ENCODE data around the gene DOK6. TPM values are rescaled to one million over a fixed set of nuclear protein-coding genes. Genes with fewer than 3 reads are reported as not detected.

DOK6 gene
- total and polyA plus RNA-seq, 10 of the 15 experiments (the other 5 are each of a cell fraction or from before 2014, with no cell fraction given) = 0.01 to 0.09 (median 0.04) TPM; not detected in 4

- 72% methylated on average over 4 of the region's 4 CpGs for WGBS (ENCODE audit: insufficient coverage, insufficient replicate concordance, low lambda C conversion rate, missing lambda C conversion rate)
- ChIA-PET RAD21 (ENCODE audit: unreplicated experiment) (no interaction called here), SMC1A (ENCODE audit: uncharacterized antibody, unreplicated experiment) (no interaction called here), CTCF (interaction anchor here (1.0 to 1.5 kb wide), 2 partner anchors 13 to 18 kb away, joined by 3 read pairs; no protein-coding TSS in a partner anchor), POLR2A (no interaction called here)
- no peak for TF ChIP-seq CREB1 (IDR thresholded peaks at IDR 0.05; ENCODE audit: low read depth)
- TF ChIP-seq MYC (IDR thresholded peaks at IDR 0.05; ENCODE audit: insufficient read depth, insufficient read length, insufficient replicate concordance, low read length, severe bottlenecking) = no peak
- TF ChIP-seq TARDBP (IDR thresholded peaks at IDR 0.05; ENCODE audit: borderline replicate concordance) = no peak
- TF ChIP-seq, protein P1, sequence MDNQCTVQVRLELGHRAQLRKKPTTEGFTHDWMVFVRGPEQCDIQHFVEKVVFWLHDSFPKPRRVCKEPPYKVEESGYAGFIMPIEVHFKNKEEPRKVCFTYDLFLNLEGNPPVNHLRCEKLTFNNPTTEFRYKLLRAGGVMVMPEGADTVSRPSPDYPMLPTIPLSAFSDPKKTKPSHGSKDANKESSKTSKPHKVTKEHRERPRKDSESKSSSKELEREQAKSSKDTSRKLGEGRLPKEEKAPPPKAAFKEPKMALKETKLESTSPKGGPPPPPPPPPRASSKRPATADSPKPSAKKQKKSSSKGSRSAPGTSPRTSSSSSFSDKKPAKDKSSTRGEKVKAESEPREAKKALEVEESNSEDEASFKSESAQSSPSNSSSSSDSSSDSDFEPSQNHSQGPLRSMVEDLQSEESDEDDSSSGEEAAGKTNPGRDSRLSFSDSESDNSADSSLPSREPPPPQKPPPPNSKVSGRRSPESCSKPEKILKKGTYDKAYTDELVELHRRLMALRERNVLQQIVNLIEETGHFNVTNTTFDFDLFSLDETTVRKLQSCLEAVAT (IDR thresholded peaks at IDR 0.05) = no peak
- TF ChIP-seq ASH2L (IDR thresholded peaks at IDR 0.05; ENCODE audit: borderline replicate concordance, low read depth) = no peak
- no peak for TF ChIP-seq NR2F1 (conservative IDR thresholded peaks at IDR 0.05)
- TF ChIP-seq, protein P2, sequence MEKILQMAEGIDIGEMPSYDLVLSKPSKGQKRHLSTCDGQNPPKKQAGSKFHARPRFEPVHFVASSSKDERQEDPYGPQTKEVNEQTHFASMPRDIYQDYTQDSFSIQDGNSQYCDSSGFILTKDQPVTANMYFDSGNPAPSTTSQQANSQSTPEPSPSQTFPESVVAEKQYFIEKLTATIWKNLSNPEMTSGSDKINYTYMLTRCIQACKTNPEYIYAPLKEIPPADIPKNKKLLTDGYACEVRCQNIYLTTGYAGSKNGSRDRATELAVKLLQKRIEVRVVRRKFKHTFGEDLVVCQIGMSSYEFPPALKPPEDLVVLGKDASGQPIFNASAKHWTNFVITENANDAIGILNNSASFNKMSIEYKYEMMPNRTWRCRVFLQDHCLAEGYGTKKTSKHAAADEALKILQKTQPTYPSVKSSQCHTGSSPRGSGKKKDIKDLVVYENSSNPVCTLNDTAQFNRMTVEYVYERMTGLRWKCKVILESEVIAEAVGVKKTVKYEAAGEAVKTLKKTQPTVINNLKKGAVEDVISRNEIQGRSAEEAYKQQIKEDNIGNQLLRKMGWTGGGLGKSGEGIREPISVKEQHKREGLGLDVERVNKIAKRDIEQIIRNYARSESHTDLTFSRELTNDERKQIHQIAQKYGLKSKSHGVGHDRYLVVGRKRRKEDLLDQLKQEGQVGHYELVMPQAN (conservative IDR thresholded peaks at IDR 0.05) = no peak
- Histone ChIP-seq H3K79me2 (ENCODE audit: control insufficient read depth, insufficient read depth, low read length) (no peaks in the 10 kb centered on the region), H3K4me1 (ENCODE audit: control insufficient read depth, insufficient read depth, low read length) (no peaks in the 10 kb centered on the region), H3K27ac (ENCODE audit: control insufficient read depth, insufficient read depth) (no peak overlapping the region), H3K9ac (ENCODE audit: control insufficient read depth, insufficient read depth, low read length) (no peak overlapping the region), H3K27me3 (replicated peaks in 1 of 2; ENCODE audit: control insufficient read depth in 2 of 2, insufficient read depth in 2 of 2, low read length in 1 of 2) (no peaks in the 10 kb centered on the region), H3K4me3 (no peak overlapping the region), H3K9me3 (replicated peaks; ENCODE audit: control insufficient read depth, insufficient read depth, low read length) (no peaks in the 10 kb centered on the region; the same call in 1 of the 3 replicates), H3K4me2 (ENCODE audit: control insufficient read depth, insufficient read depth) (no peak overlapping the region), H3K36me3 (ENCODE audit: control insufficient read depth in 2 of 2, insufficient read depth in 2 of 2, low read length in 1 of 2) (no peaks in the 10 kb centered on the region), H2AFZ (ENCODE audit: control insufficient read depth, low read depth, low read length) (no peak overlapping the region), H4K20me1 (ENCODE audit: control insufficient read depth, insufficient read depth) (no peaks in the 10 kb centered on the region)
- intact Hi-C loops (cut with micrococcal nuclease; ENCODE audit: unreplicated experiment) = no loop called here
- no peak for FAIRE-seq
- no TSS peak for BruUV-seq (replicated peaks)
- DNase-seq (ENCODE audit: low read depth, low spot score) = no peak
- no peak for ATAC-seq
- in situ Hi-C loops (cut with MboI) = no loop called here
Measured at GRCh38 chr18:69820538-69820937, 419.9 kb downstream of the DOK6 start.
